ENCODE results near the gene TCF3. TPM values are rescaled to one million over a fixed set of nuclear protein-coding genes. Genes with fewer than 3 reads are reported as not detected.

Gene TCF3
- total RNA-seq, 1 donor, result 55.0 TPM

GRCh38 chr19:1566392-1567115 is 85.9 kb downstream of the TCF3 start:
- Histone ChIP-seq H3K4me1 (ENCODE audit: insufficient read depth, low read length) (peaks cover 5% of the 10 kb centered on the region), H4K20me1 (ENCODE audit: insufficient read depth, low read length) (peaks cover 32% of the 10 kb centered on the region), H3K4me2 (ENCODE audit: insufficient read depth, low read length) (peak overlapping the region; percentile 84), H3K9me3 (ENCODE audit: low read depth, low read length) (no peaks in the 10 kb centered on the region), H3K27ac (ENCODE audit: low read depth, low read length) (peak overlapping the region; percentile 61), H3K27me3 (ENCODE audit: insufficient read depth, low read length) (peaks cover 5% of the 10 kb centered on the region), H3K36me3 (ENCODE audit: insufficient read depth, low read length) (no peaks in the 10 kb centered on the region), H2AFZ (ENCODE audit: low read length) (peak overlapping the region; percentile 89), H3K4me3 (ENCODE audit: insufficient read depth, low read length) (peak overlapping the region; percentile 82), H3K79me2 (ENCODE audit: insufficient read depth, low read length) (peaks cover 39% of the 10 kb centered on the region)
- TF ChIP-seq, protein P1, sequence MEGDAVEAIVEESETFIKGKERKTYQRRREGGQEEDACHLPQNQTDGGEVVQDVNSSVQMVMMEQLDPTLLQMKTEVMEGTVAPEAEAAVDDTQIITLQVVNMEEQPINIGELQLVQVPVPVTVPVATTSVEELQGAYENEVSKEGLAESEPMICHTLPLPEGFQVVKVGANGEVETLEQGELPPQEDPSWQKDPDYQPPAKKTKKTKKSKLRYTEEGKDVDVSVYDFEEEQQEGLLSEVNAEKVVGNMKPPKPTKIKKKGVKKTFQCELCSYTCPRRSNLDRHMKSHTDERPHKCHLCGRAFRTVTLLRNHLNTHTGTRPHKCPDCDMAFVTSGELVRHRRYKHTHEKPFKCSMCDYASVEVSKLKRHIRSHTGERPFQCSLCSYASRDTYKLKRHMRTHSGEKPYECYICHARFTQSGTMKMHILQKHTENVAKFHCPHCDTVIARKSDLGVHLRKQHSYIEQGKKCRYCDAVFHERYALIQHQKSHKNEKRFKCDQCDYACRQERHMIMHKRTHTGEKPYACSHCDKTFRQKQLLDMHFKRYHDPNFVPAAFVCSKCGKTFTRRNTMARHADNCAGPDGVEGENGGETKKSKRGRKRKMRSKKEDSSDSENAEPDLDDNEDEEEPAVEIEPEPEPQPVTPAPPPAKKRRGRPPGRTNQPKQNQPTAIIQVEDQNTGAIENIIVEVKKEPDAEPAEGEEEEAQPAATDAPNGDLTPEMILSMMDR (IDR thresholded peaks at IDR 0.05; ENCODE audit: extremely low read depth, low read depth, low read length), result no peak
- peak; percentile 100 for DNase-seq (ENCODE audit: insufficient read length, low spot score, missing footprints)

DNA sequence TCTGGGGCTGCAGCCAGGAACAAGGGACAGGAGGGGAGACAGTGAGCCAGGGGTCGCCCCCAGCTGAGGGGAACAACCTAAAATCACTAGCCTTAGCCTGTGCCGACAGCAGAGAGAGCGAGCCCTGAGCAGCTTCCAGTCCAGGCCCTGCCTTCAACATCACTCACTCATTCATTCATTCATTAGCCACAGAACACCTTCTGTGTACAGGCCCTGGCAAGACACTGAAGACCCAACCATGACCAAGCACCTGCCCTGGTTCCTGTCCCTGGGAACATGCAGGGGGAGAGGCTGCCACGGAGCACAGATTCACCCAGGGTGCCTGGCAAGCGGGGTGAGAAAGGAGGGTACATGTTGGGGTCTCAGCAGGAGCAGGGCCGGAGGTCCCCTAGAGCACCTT is 89.2 kb downstream of the TCF3 start:
- peaks cover 5% of the 10 kb centered on the region for H3K4me1 ChIP-seq (ENCODE audit: insufficient read depth, low read length)
- H3K79me2 ChIP-seq (ENCODE audit: insufficient read depth, low read length), result peaks cover 62% of the 10 kb centered on the region
- H3K4me3 ChIP-seq (ENCODE audit: insufficient read depth, low read length), result no peak overlapping the region
- no peak overlapping the region for H3K4me2 ChIP-seq (ENCODE audit: insufficient read depth, low read length)
- peaks cover 53% of the 10 kb centered on the region for H4K20me1 ChIP-seq (ENCODE audit: insufficient read depth, low read length)
- H3K36me3 ChIP-seq (ENCODE audit: insufficient read depth, low read length), result no peaks in the 10 kb centered on the region
- H2AFZ ChIP-seq (ENCODE audit: low read length), result no peak overlapping the region
- H3K27me3 ChIP-seq (ENCODE audit: insufficient read depth, low read length), result no peaks in the 10 kb centered on the region
- H3K9me3 ChIP-seq (ENCODE audit: low read depth, low read length), result no peaks in the 10 kb centered on the region
- no peak overlapping the region for H3K27ac ChIP-seq (ENCODE audit: low read depth, low read length)
- DNase-seq (ENCODE audit: insufficient read length, low spot score, missing footprints), result no peak
- TF ChIP-seq, protein P1 (IDR thresholded peaks at IDR 0.05; ENCODE audit: extremely low read depth, low read depth, low read length), result no peak

DNA sequence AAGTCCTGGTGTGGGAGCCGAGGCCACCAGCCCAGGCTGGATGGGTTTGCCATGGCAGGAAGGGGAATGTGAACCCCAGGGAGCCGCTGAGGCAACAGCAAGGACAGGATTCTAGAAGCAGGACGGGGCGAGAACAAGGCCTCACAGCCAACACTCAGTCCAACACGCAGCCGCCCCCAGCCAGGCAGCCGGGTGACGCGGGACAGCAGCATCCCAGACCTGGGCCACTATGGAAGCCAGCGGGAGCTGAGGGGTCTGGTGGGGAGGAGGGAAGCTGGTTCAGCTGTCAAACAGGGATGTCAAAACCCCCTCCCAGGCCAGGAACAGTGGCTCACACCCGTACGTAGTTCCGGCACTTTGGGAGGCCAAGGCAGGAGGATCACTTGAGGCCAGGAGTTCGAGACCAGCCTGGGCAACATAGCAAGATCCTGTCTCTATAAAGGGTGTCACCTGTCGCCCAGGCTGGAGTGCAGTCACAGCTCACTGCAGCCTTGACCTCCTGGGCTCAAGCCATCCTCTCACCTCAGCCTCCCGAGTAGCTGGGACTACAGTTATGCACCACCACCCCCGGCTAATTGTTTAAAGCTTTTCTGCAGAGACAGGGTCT is 91.1 kb downstream of the TCF3 start:
- no peak overlapping the region for H2AFZ ChIP-seq (ENCODE audit: low read length)
- H3K4me3 ChIP-seq (ENCODE audit: insufficient read depth, low read length), result no peak overlapping the region
- H3K9me3 ChIP-seq (ENCODE audit: low read depth, low read length), result no peaks in the 10 kb centered on the region
- no peak overlapping the region for H3K4me2 ChIP-seq (ENCODE audit: insufficient read depth, low read length)
- no peak for DNase-seq (ENCODE audit: insufficient read length, low spot score, missing footprints)
- H3K79me2 ChIP-seq (ENCODE audit: insufficient read depth, low read length), result peaks cover 61% of the 10 kb centered on the region
- H3K27me3 ChIP-seq (ENCODE audit: insufficient read depth, low read length), result no peaks in the 10 kb centered on the region
- H4K20me1 ChIP-seq (ENCODE audit: insufficient read depth, low read length), result peaks cover 53% of the 10 kb centered on the region
- no peaks in the 10 kb centered on the region for H3K36me3 ChIP-seq (ENCODE audit: insufficient read depth, low read length)
- no peak overlapping the region for H3K27ac ChIP-seq (ENCODE audit: low read depth, low read length)
- H3K4me1 ChIP-seq (ENCODE audit: insufficient read depth, low read length), result peaks cover 5% of the 10 kb centered on the region
- TF ChIP-seq, protein P1 (IDR thresholded peaks at IDR 0.05; ENCODE audit: extremely low read depth, low read depth, low read length), result no peak

GRCh38 chr19:1560286-1560882 is 92.0 kb downstream of the TCF3 start:
- no peak overlapping the region for H3K27ac ChIP-seq (ENCODE audit: low read depth, low read length)
- no peak for DNase-seq (ENCODE audit: insufficient read length, low spot score, missing footprints)
- H2AFZ ChIP-seq (ENCODE audit: low read length), result no peak overlapping the region
- TF ChIP-seq, protein P1 (IDR thresholded peaks at IDR 0.05; ENCODE audit: extremely low read depth, low read depth, low read length), result no peak
- H3K36me3 ChIP-seq (ENCODE audit: insufficient read depth, low read length), result no peaks in the 10 kb centered on the region
- H3K9me3 ChIP-seq (ENCODE audit: low read depth, low read length), result no peaks in the 10 kb centered on the region
- no peaks in the 10 kb centered on the region for H3K4me1 ChIP-seq (ENCODE audit: insufficient read depth, low read length)
- no peak overlapping the region for H3K4me2 ChIP-seq (ENCODE audit: insufficient read depth, low read length)
- no peak overlapping the region for H3K4me3 ChIP-seq (ENCODE audit: insufficient read depth, low read length)
- H3K79me2 ChIP-seq (ENCODE audit: insufficient read depth, low read length), result peaks cover 51% of the 10 kb centered on the region
- H3K27me3 ChIP-seq (ENCODE audit: insufficient read depth, low read length), result no peaks in the 10 kb centered on the region
- H4K20me1 ChIP-seq (ENCODE audit: insufficient read depth, low read length), result peaks cover 45% of the 10 kb centered on the region

Data from osteoblast (primary cell).